ENCODE measurements around the gene RBL2. TPM values are rescaled to one million over a fixed set of nuclear protein-coding genes. Genes with fewer than 3 reads are reported as not detected.

The RBL2 gene
- total RNA-seq, 1 experiment from 2014 or later: 43.5 TPM

Other genes with a start within 250 kb of the RBL2 start
- 17.2 and 23.3 TPM in 2 replicates for gene AKTIP, start 68.7 kb downstream of the RBL2 start, total RNA-seq (2014; rRNA removed; shearing (Covaris generic))